ENCODE results near the gene CD38.

CD38 gene

GRCh38 chr4:15898902-15899301, 120.8 kb downstream of the CD38 start:
- H3K4me1 ChIP-seq (ENCODE audit: control insufficient read depth, insufficient read depth, low read length, poor library complexity, severe bottlenecking) = peaks cover 4% of the 10 kb centered on the region
- no peak overlapping the region for H3K27ac ChIP-seq (ENCODE audit: low read depth, low read length, severe bottlenecking)
- H3K36me3 ChIP-seq (ENCODE audit: control insufficient read depth, insufficient read depth, low read length) = no peaks in the 10 kb centered on the region
- H3K9me3 ChIP-seq (ENCODE audit: control insufficient read depth, low read length) = no peaks in the 10 kb centered on the region
- no peak overlapping the region for H3K4me3 ChIP-seq (ENCODE audit: extremely low read depth, insufficient read depth, low read length, poor library complexity, severe bottlenecking)

GRCh38 chr4:15899511-15899910, 121.4 kb downstream of the CD38 start:
- Histone ChIP-seq H3K9me3 (ENCODE audit: control insufficient read depth, low read length) (no peaks in the 10 kb centered on the region), H3K4me1 (ENCODE audit: control insufficient read depth, insufficient read depth, low read length, poor library complexity, severe bottlenecking) (peaks cover 4% of the 10 kb centered on the region), H3K36me3 (ENCODE audit: control insufficient read depth, insufficient read depth, low read length) (no peaks in the 10 kb centered on the region), H3K4me3 (ENCODE audit: extremely low read depth, insufficient read depth, low read length, poor library complexity, severe bottlenecking) (no peak overlapping the region), H3K27ac (ENCODE audit: low read depth, low read length, severe bottlenecking) (no peak overlapping the region)
- no CpG with 5 or more reads among the region's 1 CpG for WGBS, 2 experiments (ENCODE audit: insufficient coverage in 2 of 2)

GRCh38 chr4:15901007-15901406, 122.9 kb downstream of the CD38 start:
- Histone ChIP-seq H3K36me3 (ENCODE audit: control insufficient read depth, insufficient read depth, low read length) (no peaks in the 10 kb centered on the region), H3K27ac (ENCODE audit: low read depth, low read length, severe bottlenecking) (no peak overlapping the region), H3K4me3 (ENCODE audit: extremely low read depth, insufficient read depth, low read length, poor library complexity, severe bottlenecking) (no peak overlapping the region), H3K9me3 (ENCODE audit: control insufficient read depth, low read length) (no peaks in the 10 kb centered on the region), H3K4me1 (ENCODE audit: control insufficient read depth, insufficient read depth, low read length, poor library complexity, severe bottlenecking) (peaks cover 6% of the 10 kb centered on the region)
- 50 to 88% methylated on average over 1 to 3 of the region's 3 CpGs for WGBS, 2 experiments (ENCODE audit: insufficient coverage in 2 of 2)

GRCh38 chr4:15901998-15902397, 123.9 kb downstream of the CD38 start:
- no peak overlapping the region for H3K27ac ChIP-seq (ENCODE audit: low read depth, low read length, severe bottlenecking)
- H3K4me3 ChIP-seq (ENCODE audit: extremely low read depth, insufficient read depth, low read length, poor library complexity, severe bottlenecking) = no peak overlapping the region
- H3K4me1 ChIP-seq (ENCODE audit: control insufficient read depth, insufficient read depth, low read length, poor library complexity, severe bottlenecking) = peaks cover 14% of the 10 kb centered on the region
- no peaks in the 10 kb centered on the region for H3K9me3 ChIP-seq (ENCODE audit: control insufficient read depth, low read length)
- H3K36me3 ChIP-seq (ENCODE audit: control insufficient read depth, insufficient read depth, low read length) = no peaks in the 10 kb centered on the region
- WGBS, 2 experiments (ENCODE audit: insufficient coverage in 2 of 2) = 78 to 100% methylated on average over 1 to 2 of the region's 2 CpGs

- H3K4me1 ChIP-seq (ENCODE audit: control insufficient read depth, insufficient read depth, low read length, poor library complexity, severe bottlenecking) = peaks cover 14% of the 10 kb centered on the region
- H3K36me3 ChIP-seq (ENCODE audit: control insufficient read depth, insufficient read depth, low read length) = no peaks in the 10 kb centered on the region
- no CpG with 5 or more reads among the region's 2 CpGs for WGBS, 2 experiments (ENCODE audit: insufficient coverage in 2 of 2)
- H3K4me3 ChIP-seq (ENCODE audit: extremely low read depth, insufficient read depth, low read length, poor library complexity, severe bottlenecking) = no peak overlapping the region
- H3K9me3 ChIP-seq (ENCODE audit: control insufficient read depth, low read length) = no peaks in the 10 kb centered on the region
- no peak overlapping the region for H3K27ac ChIP-seq (ENCODE audit: low read depth, low read length, severe bottlenecking)
Measured at GRCh38 chr4:15902746-15903145, 124.6 kb downstream of the CD38 start.

All from mesodermal cell (in vitro differentiated cells).